ENCODE data around the gene TOX3.

The TOX3 gene

DNA sequence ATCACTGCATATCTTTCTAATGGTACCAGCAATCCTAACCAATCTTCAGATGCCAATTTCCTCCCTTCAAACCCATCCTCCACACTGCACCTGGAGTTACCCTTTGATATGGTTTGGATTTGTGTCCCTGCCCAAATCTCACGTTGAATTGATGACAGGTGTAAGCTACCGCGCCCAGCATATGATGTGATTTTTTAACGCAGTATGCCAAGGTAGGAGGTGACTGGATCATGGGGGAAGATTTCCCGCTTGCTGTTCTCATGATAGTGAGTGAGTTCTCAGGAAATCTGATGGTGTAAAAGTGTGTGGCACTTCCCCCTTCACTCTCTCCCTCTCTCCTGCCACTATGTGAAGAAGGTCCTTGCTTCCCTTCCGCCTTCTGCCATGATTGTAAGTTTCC, 57.0 kb downstream of the TOX3 start:
- no peak for DNase-seq

DNA sequence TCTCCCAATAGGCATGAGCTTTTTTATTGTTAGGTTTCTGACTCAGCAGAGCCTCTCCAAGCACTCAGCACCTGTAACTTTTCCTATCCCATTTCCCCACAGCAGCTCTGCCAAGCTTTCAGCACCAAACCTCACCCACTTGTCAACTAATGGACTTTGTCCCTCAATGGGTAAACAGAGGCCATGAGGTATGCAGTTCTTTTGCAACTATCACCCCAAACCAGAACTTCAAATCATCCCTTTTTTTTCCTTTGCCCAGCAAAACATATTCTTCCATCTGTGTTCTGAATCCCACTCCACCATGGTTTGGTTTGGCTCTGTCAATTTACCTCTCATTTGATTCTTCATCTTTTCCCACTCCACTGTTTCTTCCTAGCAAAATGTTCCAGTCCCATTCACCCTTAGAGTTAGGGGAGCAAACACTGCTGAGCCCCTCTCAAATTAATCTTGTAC, 58.1 kb downstream of the TOX3 start:
- DNase-seq = no peak

DNA sequence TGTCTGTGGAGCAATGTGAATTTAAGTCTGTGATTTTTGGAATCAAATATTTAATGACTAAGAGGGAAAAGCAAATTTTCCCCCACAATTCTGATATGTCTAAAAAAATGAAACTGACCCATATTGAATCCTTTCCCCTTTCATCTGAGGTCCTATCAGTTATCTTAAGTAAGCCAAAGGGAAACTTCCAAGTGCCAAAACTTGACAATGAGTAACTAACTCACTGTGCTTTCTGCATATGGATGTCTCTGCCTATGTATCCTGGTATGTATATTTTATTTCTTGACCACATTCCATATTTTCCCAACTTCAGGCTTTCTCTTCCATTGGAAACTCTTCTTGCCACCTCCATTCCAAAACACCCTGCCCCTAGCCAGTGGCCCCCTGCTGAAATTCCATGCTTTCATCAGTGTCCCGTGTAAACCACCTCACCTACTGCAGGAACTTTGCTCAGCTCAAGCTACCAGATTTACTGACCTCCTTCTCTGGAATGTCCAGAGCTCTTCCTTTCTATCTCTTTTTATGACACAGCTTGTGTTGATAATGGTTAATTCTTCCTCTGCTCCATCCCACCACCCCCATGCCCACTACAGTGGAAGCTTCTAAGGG, 59.0 kb downstream of the TOX3 start:
- no peak for DNase-seq

DNA sequence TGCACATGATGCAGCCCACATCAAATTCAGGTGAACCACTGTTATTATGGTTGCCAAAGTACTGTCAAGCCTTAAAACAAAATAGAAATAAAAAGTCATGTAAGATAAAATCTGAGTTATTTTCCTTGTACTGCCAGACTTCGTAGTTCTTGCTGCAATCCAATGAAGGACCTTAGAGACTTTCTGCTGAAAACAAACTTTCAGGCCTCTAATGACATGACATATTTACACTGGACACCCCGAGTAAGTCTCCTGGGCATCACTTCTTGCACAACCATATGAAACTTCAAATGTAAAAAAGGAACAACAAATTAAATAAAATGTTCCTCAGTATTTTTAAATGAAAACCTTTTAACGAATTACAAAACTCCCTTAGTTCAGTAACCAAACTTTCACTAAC, 66.7 kb downstream of the TOX3 start:
- DNase-seq = no peak

DNA sequence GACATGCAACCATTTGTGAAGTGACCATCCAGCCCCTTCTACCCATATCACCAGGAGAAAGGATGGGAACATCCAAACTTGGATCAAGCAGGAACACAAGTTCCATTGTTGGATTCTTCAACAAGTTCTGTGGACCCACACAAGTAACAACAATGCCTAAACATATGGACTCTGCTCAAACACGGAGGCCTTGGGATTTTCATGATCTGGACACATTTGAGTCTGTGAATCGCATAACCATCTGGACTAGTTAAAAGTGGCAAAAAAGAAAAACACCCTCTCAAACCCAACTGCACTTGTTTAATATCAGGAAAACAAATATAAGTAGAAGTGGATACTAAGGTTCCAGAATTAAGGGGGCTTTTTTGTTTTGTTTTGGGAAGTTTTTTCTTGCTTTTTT, 70.8 kb downstream of the TOX3 start:
- DNase-seq = no peak

DNA sequence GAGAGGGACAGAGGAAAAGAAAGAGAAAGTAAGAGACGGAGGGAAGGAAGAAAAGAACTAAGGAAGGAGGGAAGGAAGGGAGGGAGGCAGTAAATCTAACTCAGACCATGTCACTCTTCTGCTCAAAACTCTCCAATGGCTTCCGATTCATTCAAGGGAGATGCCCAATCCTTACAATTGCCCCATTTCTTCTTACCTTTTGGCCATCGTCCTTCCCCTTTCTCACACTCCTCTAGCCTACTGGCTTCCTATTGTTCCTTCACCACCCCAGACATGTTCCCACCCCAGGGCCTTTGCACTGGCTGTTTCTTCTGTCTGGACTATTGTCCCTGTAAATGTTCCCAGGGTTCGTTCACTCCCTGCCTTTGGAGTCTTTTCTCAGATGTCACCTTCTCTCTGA, 72.3 kb downstream of the TOX3 start:
- no peak for DNase-seq

DNA sequence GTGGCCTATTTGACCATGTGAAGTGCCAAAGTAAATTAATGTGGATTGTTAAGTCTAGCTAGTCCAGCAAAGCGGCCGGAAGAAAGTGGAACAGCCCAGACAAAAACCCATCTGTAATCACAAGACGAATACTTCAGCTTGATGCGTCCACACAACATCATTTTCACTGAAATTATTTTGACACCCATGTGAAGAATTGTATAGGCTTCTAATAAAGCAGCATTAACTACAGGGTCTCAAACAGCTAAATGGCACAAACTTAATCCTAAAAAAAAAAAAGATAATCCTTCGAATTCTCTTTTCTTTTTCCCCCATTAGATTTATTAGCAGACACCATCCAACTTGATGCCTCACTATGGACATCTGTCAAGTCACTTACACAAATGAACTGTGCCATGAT, 73.8 kb downstream of the TOX3 start:
- DNase-seq = no peak

DNA sequence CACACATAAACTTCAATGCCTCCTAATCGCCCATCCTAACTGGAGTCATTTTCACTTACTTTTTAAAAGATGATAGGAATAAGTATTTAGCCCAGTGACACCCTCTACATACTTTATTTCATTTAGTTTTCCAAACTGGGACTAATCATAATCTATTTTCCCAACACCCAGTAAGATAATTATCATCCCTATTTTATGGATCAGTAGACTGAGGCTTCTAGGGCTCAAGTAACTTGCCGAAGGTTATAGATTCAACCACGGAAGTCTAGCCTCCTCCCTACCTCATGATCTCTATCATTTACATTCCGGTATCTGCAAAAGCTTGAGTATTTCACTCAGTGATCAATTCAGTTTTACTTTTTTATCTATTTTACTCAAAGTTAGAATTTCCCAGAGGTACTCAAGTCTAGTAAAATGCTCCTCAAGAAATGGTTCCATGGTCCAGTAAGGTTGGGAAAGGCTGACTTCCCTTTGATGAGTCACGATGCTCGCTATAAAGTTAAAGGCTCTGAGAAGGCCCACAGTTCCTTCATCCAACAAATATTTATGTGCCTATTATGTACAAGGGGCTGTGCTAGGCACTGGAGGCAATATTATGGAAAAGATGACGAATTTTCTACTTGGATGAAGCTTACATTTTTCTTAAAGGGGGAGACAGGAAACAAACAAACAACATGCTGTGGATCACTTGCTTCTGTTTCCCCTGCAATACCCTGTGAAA, 75.1 kb downstream of the TOX3 start:
- no peak for DNase-seq

DNA sequence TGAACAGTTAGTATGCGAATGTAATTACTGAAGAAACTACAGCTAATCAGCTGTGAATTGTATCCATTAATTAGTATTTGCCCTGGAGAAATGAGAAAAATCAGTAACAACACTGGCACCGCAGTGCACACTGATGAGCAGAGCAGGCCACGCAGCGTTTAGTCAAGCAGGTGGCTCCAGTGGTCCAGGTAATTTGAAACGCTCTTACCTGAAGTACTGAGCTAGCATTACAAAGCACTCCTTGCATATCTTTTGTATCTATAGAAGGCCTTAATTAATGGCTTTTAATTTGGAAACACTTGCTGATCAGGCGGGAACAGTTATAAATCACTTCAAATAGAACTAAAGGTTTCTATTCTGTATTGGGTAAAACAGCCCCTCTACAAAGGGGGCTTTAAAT, 76.4 kb downstream of the TOX3 start:
- no peak for DNase-seq

DNA sequence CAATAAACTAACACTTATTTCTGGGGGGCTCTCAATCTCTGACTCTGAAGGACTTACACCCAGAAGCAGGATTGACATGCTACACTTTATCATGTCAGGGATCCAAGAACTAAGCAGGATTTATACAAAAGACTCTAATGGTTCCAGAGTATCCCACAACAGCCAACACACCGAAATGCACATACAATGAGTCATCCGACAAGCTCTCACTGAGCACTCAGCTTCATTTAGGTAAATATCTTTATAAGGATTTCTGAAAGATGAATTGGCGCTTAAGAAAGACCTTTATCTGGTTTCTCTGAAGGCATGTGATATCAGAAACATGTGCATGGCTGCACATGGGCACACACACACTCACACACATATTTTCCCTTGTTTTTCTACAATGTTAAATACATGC, 77.2 kb downstream of the TOX3 start:
- no peak for DNase-seq

DNA sequence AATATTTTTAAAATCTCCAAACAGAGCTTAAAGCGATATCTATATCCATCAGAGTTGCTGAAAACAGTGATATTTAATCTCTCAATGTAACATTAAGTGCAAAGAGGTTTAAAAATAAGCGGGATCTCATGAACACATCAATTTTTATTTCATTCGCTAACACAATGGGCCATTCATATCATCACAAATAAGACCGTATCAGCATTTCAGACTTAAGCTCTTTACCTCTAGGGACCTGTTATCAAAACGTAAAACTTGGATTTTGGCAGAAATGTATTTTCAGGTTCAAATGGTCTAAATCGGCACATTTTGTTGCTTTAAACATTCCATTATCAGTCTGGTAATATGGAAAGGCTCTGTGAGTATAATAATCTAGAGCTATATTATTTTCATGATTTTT, 77.9 kb downstream of the TOX3 start:
- DNase-seq = no peak

DNA sequence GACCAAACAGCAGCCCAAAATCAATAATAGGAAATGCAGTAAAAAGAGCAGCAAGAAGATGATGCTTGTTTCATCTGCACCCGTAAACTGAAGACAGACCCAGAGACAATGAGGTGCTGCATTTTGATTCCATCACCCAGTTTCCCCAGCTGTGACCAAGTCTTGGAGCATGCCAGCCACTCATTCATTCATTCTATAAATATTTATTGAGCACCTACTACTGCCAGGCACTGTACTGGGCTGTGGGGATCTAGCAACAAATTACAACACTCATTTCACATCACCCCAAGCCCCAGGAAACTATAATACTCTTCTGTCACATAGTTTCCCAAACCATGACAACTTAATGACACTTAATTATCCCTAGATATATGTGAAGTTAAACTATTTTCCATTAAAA, 79.2 kb downstream of the TOX3 start:
- no peak for DNase-seq

DNA sequence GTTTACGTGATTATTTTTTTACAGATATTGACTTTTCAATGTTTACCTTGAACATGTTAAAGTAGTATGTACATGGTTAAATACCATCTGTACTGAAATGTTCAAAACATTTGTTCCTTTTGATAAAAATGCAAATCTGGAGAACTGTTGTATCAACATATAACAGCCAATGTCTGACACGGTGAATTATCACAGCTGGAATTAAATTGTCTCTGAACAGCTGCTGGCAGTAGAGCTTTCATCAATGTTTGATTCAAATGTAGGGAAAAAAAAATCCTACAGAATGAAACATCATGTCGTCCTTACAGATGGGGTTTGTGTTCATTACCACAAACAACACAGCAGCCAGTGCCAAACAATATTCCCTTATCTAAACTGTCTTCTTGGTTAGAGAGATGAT, 79.9 kb downstream of the TOX3 start:
- DNase-seq = no peak

DNA sequence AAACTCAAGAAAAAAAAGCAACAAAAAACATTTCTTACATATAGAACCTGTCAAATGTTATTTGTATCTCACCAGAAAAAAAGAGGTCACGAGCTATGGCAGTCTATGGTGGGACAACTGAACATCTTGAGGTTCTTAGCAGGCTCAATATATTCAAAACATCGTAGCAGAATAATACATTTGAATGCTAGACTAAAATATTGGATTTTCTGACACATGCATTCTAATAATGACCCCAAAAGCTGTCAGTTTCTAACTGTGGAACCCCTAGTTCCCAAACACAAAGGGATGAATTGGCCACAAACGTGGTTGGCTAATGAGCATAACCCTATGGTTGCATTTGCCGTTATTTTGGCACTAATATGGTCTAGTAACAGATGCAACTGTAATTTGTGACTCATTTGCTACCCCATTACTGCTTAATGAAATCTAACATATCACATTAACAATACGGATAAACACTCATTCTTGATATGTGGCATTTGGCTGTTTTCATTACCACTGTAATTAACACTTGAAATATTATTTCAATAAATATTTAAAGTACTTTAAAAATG, 81.2 kb downstream of the TOX3 start:
- no peak for DNase-seq

DNA sequence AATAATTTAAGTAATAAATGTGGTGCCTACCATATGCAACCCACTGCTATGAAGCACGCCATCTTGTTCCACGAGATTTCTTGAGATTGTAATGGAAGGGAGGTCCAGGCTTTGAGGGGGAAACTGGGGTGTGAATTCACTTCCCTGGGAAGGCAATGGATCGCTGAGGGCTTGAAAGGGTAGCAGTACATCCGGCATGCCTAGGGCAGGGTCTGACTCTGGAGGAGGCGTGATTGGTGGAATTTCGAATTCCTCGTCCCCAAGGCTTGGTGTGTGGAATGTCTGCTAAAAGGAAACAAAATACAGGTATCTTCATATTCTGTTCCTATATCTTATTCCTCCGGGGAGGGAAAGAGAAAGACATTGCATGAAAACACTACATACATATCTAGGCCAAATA, 83.0 kb downstream of the TOX3 start:
- no peak for DNase-seq

DNA sequence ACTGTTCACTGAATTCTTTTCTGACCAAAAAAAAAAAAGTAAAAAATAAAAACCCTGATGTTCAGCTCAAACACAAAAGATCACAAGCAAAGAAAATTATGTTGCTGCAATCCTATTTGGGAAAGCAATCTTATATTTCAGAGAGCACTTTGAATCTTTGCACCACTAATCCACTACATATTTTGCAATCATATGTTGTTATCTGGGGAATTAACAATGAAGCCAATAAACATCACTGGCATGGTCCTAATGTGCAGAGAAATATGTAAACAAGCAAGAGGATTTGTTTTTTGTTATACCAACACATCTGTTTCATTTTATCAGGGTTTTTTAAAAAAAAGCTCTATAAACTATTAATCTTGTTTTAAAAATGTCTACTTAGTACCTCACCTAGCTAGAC, 84.1 kb downstream of the TOX3 start:
- no peak for DNase-seq

DNA sequence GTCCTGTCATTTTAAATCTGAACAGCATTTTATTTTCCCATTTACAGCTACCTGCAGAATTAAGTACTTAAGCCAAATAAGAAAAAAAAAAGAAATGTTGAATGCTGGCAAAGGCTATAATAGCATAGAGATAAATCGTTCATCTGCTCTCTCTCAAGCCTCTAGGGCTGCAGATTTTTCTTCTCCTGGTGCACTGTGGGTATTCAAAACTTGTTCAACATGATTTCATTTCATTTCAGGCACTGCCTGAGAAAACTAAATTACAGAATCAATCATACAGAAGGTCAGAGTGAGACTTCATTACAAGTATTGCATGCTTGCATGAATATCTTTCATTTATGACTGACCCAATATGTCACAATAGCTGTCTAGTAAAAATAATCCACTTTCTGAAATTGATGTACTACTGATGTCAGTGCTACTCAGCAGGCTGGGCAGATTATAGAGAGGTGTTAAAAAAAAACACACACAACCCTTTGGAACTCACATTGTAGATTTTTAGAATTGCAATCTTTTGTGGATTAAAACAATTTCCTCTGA, 86.2 kb downstream of the TOX3 start:
- no peak for DNase-seq

DNA sequence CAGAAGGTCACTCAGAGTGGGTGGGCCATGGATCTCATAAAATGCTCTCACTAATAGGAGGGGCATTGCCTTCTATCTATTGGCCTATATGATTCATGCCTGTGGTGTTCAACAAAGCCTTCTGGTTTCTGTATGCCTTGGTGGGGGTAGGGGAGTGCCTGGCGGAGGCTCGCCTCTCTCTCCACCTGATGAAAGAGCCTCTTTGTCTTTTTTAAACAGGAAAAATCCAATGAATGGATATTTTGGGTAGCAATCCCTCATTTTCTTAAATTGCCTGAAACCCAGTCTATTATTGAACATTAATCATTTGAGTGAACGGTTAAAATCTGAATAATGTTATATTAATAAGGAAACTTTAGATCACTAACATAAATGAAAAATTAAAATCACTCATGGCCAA, 90.6 kb downstream of the TOX3 start:
- no peak for DNase-seq

DNA sequence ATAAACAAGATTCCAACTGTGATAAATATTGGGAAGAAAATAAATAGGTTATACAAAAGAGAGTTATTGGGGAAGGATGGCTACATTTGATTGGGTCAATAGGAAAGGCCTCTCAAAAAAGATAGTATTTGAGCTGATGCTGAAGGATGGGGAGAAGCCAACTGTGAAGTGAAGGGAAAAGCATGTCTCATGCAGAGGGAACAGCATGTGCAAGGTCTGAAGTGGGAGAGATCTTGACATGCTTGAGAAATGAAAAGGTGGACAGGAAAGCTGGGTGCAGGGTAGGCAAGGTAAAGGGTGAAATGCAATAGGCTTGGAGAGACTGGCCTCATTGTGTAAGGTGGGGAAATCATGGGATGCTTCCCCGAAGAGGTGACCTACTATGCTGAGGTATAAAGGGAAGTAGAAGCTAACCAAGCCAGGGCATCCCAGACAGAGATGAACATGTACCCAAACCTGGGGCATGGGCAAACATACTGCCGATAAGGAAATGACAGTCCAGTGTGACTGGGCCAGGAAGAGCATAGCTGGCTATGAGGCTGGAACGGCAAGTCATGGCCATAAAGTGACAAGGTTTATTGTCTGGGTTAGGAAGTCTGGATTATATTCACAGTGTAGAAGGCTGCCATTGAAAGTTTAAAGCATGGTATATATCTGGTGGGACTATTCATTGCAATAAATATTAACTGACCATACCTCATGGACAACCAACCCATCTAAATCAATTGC, 91.2 kb downstream of the TOX3 start:
- no peak for DNase-seq

DNA sequence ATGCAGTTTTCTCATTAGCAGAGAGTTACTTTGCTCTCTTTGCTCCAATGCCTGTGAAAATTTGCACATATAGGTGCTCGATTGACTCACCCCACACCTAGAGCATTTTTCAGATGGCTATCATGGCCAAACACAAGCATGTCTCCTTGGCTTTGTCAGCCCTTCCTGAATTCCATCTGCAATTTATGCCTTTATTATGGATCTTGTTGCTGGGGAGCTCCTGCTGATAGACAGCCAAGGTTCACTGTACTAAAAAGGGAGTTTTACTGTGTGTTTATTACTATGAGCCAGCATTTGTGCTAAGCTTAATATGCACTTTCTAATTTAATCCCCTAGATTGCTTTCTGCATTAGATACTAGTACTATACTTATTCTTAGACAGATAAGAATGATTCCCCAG, 93.3 kb downstream of the TOX3 start:
- DNase-seq = no peak

DNA sequence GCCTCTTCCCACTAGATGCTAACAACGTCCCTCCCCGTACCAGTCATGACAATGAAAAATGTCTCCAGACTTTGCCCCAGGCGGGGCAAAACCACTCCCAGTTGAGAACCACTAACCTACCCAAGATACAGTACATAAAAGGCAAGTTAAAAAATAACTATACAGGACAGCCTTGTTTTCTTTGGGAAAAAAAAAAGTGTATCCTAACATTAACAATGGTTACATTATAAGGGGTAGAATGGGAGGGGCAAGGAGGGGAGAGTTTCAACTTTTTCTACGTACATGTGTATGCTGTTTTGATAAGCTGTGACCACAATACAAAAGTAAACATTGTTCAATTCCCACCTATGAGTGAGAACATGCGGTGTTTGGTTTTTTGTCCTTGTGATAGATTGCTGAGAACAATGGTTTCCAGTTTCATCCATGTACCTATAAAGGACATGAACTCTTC, 94.9 kb downstream of the TOX3 start:
- no peak for DNase-seq

DNA sequence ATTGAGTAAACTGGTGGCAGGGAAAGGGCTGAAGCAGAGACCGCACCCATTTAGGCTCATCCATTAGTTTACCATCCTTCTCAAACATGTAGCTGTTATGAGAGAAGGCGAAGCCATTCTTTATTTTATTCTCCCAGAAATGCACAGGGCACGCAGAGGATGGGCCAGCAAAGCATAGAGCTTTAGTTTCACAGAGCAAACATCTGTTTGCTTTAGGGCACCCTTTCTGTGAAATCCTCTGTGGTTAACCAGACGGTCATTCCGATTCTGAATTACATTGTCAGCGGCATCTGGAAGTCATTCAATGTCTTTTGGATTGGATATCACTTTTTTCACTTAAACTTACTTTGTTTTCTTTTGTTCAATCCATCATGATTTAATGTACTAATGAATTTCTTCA, 96.0 kb downstream of the TOX3 start:
- DNase-seq = no peak

DNA sequence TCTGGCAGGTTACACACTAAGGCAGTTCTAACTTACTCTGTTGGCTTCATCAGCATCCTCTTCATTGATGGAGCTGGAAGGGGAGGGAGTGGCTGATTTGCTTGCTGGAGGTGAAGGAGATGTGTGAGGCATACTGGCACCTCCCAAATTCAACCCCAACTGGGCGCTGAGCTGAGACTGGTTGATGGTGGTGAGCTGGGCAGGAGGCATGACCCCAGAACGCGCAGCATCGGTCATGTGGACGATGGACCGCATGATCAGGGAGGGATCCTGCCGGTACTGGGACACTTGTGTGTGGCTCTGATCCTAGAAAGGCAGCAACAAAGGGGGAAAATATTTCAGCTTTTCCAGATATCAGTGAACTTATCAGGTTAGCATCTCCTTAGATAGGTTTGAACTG, 96.7 kb downstream of the TOX3 start:
- DNase-seq = no peak

DNA sequence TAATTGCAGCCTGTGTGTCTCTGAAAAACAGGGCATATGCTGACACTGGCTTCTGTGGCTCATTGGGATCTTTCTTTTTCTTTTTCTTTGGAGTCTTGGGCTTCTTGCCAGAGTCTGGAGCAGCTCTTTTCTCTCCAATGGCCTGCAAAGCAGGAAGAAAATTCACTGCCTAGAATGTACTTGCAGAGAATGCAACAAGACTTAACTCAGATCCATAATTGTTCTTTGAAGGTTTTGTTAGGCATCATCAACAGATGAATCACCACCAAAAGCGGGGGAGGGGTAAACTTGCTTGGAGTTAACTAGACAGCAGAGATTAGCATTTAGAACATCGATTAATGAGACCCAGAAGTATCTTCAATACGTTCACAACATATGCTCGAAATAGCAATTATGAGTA, 100.9 kb downstream of the TOX3 start:
- DNase-seq = no peak

All from CD4-positive, alpha-beta T cell treated with Interleukin-6 for 4 hours (primary cell).